Ovary (tissue), 3 donors: ENCODE data around the gene RASD1.

Source experiments
- EP300 ChIP-seq: sonication (generic); formaldehyde crosslinking; IDR thresholded peaks from one replicate; pipeline ENCODE4 v1.6.1; 2017; ENCODE audit warnings: antibody characterized with exemption
- POLR2A ChIP-seq: fragments of 450-650 bp; IDR thresholded peaks from one replicate; pipeline ENCODE4 v1.6.1; 2017; ENCODE audit warnings: antibody characterized with exemption, mild to moderate bottlenecking, moderate library complexity
- TF ChIP-seq, protein P1 (sequence below), 3 donors: fragments of 450-650 bp in 2 of 3; fragments of 200-600 bp in 1 of 3; IDR thresholded peaks; one replicate each; pipeline versions ENCODE4 v1.5.1 to v1.8.0; 2016 to 2022; ENCODE audit warnings: antibody characterized with exemption in 3 of 3, mild to moderate bottlenecking in 1 of 3
- donor health status: DM: no; HTN: no; CAD: no.

DNA sequence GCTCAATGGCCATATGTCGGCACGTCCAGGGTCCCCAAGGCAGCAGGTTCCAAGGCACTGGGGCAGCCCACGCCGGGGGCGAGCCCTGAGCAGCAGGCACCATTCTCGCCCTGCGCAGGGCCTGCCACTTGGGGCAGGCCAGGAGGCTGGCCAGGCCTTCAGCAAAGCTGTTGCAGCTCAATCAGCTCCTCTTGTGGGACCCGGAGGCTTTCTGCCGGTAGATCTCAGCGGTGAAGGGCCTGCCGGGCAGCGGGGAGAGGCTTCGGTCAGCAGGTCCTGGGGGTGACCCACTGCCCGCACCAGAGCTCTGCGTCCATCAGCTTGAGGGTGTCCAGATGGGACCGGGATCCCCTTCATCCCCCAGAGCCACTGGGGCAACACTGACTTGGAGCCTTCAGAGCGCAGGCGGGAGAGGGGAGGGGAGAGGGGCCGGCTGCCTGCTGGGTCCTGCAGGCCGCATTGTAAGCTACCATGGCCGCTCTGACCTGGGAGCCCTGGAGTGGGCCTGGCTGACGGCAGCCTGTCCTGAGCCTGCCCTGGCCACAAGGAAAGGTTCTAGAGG, 9.5 kb upstream of the RASD1 start:
- TF ChIP-seq POLR2A: no peak
- no peak for TF ChIP-seq EP300
- TF ChIP-seq, protein P1, sequence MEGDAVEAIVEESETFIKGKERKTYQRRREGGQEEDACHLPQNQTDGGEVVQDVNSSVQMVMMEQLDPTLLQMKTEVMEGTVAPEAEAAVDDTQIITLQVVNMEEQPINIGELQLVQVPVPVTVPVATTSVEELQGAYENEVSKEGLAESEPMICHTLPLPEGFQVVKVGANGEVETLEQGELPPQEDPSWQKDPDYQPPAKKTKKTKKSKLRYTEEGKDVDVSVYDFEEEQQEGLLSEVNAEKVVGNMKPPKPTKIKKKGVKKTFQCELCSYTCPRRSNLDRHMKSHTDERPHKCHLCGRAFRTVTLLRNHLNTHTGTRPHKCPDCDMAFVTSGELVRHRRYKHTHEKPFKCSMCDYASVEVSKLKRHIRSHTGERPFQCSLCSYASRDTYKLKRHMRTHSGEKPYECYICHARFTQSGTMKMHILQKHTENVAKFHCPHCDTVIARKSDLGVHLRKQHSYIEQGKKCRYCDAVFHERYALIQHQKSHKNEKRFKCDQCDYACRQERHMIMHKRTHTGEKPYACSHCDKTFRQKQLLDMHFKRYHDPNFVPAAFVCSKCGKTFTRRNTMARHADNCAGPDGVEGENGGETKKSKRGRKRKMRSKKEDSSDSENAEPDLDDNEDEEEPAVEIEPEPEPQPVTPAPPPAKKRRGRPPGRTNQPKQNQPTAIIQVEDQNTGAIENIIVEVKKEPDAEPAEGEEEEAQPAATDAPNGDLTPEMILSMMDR (IDR thresholded peaks at IDR 0.05): no peak
